GM12875 (cell line): ENCODE results near the gene CNGB1.

Source experiments
- H3K4me3 ChIP-seq: one replicate; pipeline ENCODE4 v1.5.1; 2011; ENCODE audit warnings: low read depth, low read length, control low read depth
- CTCF ChIP-seq: IDR thresholded peaks from 2 replicates; pipeline ENCODE4 v1.5.1; 2011; ENCODE audit warnings: low read depth, mild to moderate bottlenecking, control low read depth, inconsistent platforms, low read length, moderate library complexity, borderline replicate concordance; ENCODE audit not compliant: insufficient read depth

Gene CNGB1

GRCh38 chr16:57834936-57835335, 136.0 kb downstream of the CNGB1 start:
- TF ChIP-seq CTCF = no peak
- H3K4me3 ChIP-seq = no peak overlapping the region
